ENCODE measurements around the gene BAX. TPM values are rescaled to one million over a fixed set of nuclear protein-coding genes. Genes with fewer than 3 reads are reported as not detected.

The BAX gene
- total and polyA plus RNA-seq, 9 of the 15 experiments (the other 6 are each of a cell fraction or from before 2014, with no cell fraction given) = 3.2 to 95.4 (median 44.5) TPM

DNA sequence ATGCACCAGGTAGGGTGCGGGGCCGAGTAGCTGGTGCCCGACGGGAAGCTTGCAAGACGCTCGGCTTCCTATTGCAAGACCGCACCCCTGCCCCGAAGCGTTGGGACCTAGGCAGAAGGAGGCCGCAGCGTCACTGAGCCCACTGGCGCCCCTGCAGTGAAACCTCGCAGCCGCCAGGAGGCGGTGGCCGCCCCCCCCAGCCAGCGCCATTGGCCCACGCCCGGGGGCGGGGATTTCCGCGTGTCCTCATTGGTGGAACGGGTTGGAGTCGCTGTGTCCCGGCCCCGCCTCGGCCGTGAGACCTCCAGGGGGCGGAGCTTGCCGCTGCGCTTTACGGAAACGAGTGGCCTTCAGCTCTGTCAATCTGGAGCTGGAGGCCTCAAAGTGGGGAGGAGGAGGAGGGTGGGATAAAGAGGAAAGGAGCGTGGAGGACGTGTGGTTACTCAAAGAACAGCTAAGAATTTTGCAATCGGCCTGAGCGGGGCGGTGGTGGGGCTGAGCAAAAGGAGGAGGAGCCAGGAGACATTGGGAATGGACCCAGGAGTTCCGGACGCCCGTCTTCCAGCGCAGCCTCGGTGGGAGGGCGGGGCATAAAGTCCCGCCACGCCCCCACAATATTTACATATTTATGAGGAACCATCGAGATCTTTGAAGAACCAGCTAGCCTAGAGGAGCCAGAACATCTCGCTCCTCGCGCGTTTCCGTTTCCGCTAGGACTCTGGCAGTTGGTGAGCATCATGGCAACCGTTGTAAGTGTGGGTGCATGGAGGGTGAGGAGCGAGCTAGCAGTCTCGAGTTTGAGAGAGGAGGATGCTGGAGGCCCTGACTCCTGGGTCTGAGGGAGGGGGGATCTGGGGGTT lies 38.7 kb downstream of the BAX start, which contains the start of the genes GYS1 and RUVBL2 (continued):
- TF ChIP-seq, protein P1, sequence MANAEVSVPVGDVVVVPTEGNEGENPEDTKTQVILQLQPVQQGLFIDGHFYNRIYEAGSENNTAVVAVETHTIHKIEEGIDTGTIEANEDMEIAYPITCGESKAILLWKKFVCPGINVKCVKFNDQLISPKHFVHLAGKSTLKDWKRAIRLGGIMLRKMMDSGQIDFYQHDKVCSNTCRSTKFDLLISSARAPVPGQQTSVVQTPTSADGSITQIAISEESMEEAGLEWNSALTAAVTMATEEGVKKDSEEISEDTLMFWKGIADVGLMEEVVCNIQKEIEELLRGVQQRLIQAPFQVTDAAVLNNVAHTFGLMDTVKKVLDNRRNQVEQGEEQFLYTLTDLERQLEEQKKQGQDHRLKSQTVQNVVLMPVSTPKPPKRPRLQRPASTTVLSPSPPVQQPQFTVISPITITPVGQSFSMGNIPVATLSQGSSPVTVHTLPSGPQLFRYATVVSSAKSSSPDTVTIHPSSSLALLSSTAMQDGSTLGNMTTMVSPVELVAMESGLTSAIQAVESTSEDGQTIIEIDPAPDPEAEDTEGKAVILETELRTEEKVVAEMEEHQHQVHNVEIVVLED (CRISPR knock-in tag; IDR thresholded peaks at IDR 0.05) = peak; percentile 83
- TF ChIP-seq WHSC1 (IDR thresholded peaks at IDR 0.05; ENCODE audit: low read length) (no peak), ZNF436 (CRISPR knock-in tag; IDR thresholded peaks at IDR 0.05) (no peak), ZNF77 (CRISPR knock-in tag; IDR thresholded peaks at IDR 0.05) (no peak), ADNP (tag; IDR thresholded peaks at IDR 0.05) (no peak), SMAD3 (CRISPR knock-in tag; conservative IDR thresholded peaks at IDR 0.05) (no peak), ZNF766 (CRISPR knock-in tag; conservative IDR thresholded peaks at IDR 0.05) (no peak), SLC30A9 (CRISPR knock-in tag; IDR thresholded peaks at IDR 0.05) (no peak), CREM (IDR thresholded peaks at IDR 0.05; ENCODE audit: low read depth) (peak; percentile 87), ZBTB8A (IDR thresholded peaks at IDR 0.05; ENCODE audit: partially characterized antibody) (no peak), NFRKB (IDR thresholded peaks at IDR 0.05; ENCODE audit: low read depth) (peak; percentile 71), RB1 (IDR thresholded peaks at IDR 0.05; ENCODE audit: low read depth) (peak; percentile 96)
- TF ChIP-seq, protein P2, sequence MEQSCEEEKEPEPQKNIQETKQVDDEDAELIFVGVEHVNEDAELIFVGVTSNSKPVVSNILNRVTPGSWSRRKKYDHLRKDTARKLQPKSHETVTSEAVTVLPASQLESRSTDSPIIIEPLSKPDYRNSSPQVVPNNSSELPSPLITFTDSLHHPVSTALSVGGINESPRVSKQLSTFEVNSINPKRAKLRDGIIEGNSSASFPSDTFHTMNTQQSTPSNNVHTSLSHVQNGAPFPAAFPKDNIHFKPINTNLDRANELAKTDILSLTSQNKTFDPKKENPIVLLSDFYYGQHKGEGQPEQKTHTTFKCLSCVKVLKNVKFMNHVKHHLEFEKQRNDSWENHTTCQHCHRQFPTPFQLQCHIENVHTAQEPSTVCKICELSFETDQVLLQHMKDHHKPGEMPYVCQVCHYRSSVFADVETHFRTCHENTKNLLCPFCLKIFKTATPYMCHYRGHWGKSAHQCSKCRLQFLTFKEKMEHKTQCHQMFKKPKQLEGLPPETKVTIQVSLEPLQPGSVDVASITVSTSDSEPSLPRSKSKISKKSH (CRISPR knock-in tag; IDR thresholded peaks at IDR 0.05) = no peak
- TF ChIP-seq, protein P3, sequence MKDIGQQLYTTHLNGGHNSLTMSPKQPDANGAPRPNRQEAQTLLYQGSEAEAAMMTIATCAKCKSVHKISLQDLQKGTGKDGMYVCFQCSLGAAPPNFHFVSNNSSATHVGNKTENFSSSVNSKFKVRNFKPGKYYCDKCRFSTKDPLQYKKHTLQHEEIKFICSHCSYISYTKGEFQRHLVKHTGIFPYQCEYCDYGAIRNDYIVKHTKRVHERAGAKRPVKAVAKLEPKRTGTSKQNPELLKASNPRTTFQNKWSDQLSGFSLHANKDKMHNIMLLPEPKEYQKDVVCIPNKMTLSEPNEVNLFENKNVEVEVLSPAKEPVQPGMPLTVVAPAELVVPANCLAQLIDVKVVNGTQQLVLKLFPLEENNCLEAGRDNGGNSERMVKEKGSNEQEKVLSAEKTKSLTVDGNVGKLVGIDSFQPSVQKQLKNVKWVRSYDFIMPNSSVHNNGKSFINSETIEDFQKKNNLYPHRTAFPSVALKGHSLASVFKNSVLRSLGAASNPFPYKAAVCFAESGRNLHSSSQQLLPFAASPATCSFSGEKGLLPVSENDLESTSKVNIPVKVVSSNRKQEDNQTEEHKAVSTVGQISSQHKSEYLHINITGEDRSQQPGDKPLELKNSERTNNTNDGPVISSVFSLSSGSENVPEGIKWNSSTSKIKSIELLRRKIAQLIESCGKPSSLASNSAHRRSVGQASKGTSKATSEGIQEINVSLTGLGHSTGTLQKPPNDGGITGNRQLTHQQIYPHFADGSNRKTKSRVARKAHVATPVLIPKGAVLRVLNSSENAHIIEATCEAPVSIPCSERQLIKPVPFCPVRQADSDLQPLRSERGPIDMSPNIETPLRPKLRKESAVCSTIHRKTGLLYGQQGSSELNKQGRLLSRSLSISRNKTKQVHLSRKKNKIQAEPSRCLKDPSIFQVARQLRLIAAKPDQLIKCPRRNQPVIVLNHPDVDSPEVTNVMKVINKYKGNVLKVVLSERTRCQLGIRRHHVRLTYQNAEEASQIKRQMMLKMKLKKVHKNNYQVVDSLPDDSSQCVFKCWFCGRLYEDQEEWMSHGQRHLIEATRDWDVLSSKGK (CRISPR knock-in tag; IDR thresholded peaks at IDR 0.05) = no peak
- TF ChIP-seq, protein P4, sequence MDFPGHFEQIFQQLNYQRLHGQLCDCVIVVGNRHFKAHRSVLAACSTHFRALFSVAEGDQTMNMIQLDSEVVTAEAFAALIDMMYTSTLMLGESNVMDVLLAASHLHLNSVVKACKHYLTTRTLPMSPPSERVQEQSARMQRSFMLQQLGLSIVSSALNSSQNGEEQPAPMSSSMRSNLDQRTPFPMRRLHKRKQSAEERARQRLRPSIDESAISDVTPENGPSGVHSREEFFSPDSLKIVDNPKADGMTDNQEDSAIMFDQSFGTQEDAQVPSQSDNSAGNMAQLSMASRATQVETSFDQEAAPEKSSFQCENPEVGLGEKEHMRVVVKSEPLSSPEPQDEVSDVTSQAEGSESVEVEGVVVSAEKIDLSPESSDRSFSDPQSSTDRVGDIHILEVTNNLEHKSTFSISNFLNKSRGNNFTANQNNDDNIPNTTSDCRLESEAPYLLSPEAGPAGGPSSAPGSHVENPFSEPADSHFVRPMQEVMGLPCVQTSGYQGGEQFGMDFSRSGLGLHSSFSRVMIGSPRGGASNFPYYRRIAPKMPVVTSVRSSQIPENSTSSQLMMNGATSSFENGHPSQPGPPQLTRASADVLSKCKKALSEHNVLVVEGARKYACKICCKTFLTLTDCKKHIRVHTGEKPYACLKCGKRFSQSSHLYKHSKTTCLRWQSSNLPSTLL (IDR thresholded peaks at IDR 0.05) = no peak
- TF ChIP-seq, protein P5, sequence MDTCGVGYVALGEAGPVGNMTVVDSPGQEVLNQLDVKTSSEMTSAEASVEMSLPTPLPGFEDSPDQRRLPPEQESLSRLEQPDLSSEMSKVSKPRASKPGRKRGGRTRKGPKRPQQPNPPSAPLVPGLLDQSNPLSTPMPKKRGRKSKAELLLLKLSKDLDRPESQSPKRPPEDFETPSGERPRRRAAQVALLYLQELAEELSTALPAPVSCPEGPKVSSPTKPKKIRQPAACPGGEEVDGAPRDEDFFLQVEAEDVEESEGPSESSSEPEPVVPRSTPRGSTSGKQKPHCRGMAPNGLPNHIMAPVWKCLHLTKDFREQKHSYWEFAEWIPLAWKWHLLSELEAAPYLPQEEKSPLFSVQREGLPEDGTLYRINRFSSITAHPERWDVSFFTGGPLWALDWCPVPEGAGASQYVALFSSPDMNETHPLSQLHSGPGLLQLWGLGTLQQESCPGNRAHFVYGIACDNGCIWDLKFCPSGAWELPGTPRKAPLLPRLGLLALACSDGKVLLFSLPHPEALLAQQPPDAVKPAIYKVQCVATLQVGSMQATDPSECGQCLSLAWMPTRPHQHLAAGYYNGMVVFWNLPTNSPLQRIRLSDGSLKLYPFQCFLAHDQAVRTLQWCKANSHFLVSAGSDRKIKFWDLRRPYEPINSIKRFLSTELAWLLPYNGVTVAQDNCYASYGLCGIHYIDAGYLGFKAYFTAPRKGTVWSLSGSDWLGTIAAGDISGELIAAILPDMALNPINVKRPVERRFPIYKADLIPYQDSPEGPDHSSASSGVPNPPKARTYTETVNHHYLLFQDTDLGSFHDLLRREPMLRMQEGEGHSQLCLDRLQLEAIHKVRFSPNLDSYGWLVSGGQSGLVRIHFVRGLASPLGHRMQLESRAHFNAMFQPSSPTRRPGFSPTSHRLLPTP (IDR thresholded peaks at IDR 0.05; ENCODE audit: borderline replicate concordance, extremely low read depth, insufficient read length) = no peak
